Endodermal cell (in vitro differentiated cells): ENCODE measurements around the gene ZC3H12C. TPM values are rescaled to one million over a fixed set of nuclear protein-coding genes. Genes with fewer than 3 reads are reported as not detected.

Source experiments
- DNase-seq: peaks from one replicate; pipeline ENCODE4 v3.0.0-alpha.2; 2017
- H3K27ac ChIP-seq: 2 replicates; pipeline ENCODE4 v1.5.1; 2013; ENCODE audit warnings: mild to moderate bottlenecking, low read depth, low read length, moderate library complexity
- H3K27me3 ChIP-seq: 2 replicates; pipeline ENCODE4 v1.6.1; 2013; ENCODE audit warnings: mild to moderate bottlenecking, low read length, moderate library complexity; ENCODE audit not compliant: insufficient read depth, control insufficient read depth, poor library complexity, severe bottlenecking
- H3K36me3 ChIP-seq: 2 replicates; pipeline ENCODE4 v1.7.0; 2013; ENCODE audit warnings: mild to moderate bottlenecking, low read length, moderate library complexity; ENCODE audit not compliant: control insufficient read depth, insufficient read depth
- H3K4me1 ChIP-seq: one replicate; pipeline ENCODE4 v1.7.0; 2013; ENCODE audit warnings: low read length; ENCODE audit not compliant: control insufficient read depth, insufficient read depth
- H3K4me3 ChIP-seq: 2 replicates; pipeline ENCODE4 v1.5.1; 2013; ENCODE audit warnings: mild to moderate bottlenecking, low read length, moderate library complexity
- H3K9ac ChIP-seq: 2 replicates; pipeline ENCODE4 v1.6.1; 2013; ENCODE audit warnings: mild to moderate bottlenecking, low read length, moderate library complexity; ENCODE audit not compliant: poor library complexity, severe bottlenecking; ENCODE audit errors: extremely low read depth
- H3K9me3 ChIP-seq: 2 replicates; pipeline ENCODE4 v1.6.1; 2013; ENCODE audit warnings: mild to moderate bottlenecking, low read length, moderate library complexity; ENCODE audit not compliant: control insufficient read depth
- H3K27ac Mint-ChIP-seq: 2 replicates; pipeline ENCODE4 v1.8.0; 2020; ENCODE audit warnings: mixed read lengths
- H3K27me3 Mint-ChIP-seq: 2 replicates; pipeline ENCODE4 v1.8.0; 2021; ENCODE audit warnings: mild to moderate bottlenecking, mixed read lengths; ENCODE audit not compliant: insufficient read depth
- H3K36me3 Mint-ChIP-seq: 2 replicates; pipeline ENCODE4 v1.8.0; 2020; ENCODE audit warnings: low read depth, mixed read lengths
- H3K4me1 Mint-ChIP-seq: 2 replicates; pipeline ENCODE4 v1.8.0; 2020; ENCODE audit warnings: mixed read lengths
- H3K4me3 Mint-ChIP-seq: 2 replicates; pipeline ENCODE4 v1.8.0; 2020; ENCODE audit warnings: mild to moderate bottlenecking, moderate library complexity, mixed read lengths
- H3K9me3 Mint-ChIP-seq: 2 replicates; pipeline ENCODE4 v1.8.0; 2020; ENCODE audit warnings: mild to moderate bottlenecking, mixed read lengths
- WGBS, 2 experiments: methylation state at CpG; one replicate each; pipeline versions ENCODE4 v1.1.5 to v1.1.7; 2013; ENCODE audit warnings: missing lambda C conversion rate in 2 of 2, mixed read lengths in 1 of 2; ENCODE audit not compliant: insufficient coverage in 1 of 2, insufficient read length in 1 of 2; 5-methylcytosine and 5-hydroxymethylcytosine counted together
- total RNA-seq, 2 donors: library from RNA; stranded (reverse); fragmentation: NEBNext Ultra II Directional in 1 of 2; extraction: Animal tissue kit (Norgen Biotek cat#: 25700) in 1 of 2; gene quantifications; 2 replicates in 1 of 2; 3 replicates in 1 of 2; pipeline ENCODE4 v1.2.1, GENCODE V29; 2021
- TF ChIP-seq, protein P1 (sequence below): fragments of 200-600 bp; sonication (generic); conservative IDR thresholded peaks from 2 replicates; pipeline ENCODE4 v1.5.0; 2021; ENCODE audit warnings: antibody characterized with exemption, mild to moderate bottlenecking

The ZC3H12C gene
- total RNA-seq, 2 donors from 2014 or later = 4.1 to 5.6 TPM

DNA sequence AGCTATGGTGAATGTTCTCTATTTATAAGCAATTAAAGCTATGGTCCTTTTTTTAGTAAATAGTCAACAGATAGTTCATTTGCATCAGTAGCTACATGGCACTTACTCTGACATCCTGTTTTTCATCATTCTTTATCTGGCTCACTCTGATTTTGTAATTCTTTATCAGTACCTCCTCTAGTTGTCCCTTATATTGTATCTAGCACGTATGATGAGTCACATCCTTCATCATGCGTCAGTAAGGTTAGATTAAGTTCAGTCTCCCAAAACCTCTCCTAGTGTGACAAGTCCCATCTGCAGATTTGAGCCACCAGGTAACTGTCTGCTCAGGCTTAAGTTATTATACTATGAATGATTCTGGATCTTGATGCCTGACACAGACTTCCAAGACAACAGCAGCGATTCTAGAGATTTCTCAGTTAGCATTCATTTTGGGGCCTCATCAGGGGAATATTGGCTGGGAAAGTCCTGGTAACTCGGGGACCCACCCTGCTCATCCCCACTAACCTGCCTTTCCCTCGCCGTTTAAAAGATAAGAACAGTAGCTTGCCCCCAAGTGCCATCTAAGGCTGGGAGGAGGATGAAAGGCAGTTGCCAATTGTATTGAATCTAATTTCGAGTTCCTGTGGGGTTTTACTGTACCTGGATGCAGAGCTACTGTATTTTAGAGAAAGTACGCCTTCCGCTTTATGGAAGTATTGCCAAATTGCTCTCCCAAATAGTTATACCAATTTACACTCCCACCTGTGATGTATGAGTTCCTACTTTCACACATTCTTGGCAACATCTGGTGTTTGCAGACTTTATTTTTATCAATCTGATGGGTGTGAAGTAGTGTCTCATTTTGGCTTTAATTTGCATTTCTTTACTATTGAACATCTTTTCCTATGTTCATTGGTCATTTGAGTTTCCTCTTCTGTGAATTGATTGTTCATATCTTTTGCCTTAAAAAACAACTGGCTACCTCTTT is 55.9 kb downstream of the ZC3H12C start:
- no peak overlapping the region for H3K9ac ChIP-seq
- no peak overlapping the region for H3K27ac Mint-ChIP-seq

DNA sequence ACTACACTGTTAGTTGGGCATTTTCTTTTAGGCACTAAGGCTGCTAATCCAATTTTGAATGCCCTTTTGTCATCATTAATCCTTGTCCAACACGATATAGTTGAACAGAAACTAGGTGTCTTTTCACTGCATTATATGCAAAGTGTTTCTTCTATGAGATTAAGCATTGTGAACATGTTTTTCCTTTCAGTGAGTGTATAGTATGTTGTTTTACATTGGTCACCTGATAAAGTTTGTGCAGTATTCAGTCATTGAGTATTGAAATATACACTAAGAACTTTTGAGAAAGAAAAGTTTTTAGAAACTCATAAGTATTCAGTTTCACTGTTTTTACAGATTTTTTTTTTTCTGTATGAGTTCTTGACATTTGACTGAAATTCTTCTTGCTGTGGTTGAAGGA is 59.0 kb downstream of the ZC3H12C start:
- H3K4me1 Mint-ChIP-seq = peaks cover 5% of the 10 kb centered on the region
- H3K9ac ChIP-seq = no peak overlapping the region
- DNase-seq = no peak
- peaks cover 6% of the 10 kb centered on the region for H3K36me3 Mint-ChIP-seq
- H3K27me3 ChIP-seq = no peaks in the 10 kb centered on the region
- peaks cover 4% of the 10 kb centered on the region for H3K4me1 ChIP-seq
- no peak overlapping the region for H3K4me3 Mint-ChIP-seq
- no peaks in the 10 kb centered on the region for H3K9me3 Mint-ChIP-seq
- H3K9me3 ChIP-seq = no peaks in the 10 kb centered on the region
- WGBS, 2 experiments = 100% methylated on average over 1 of the region's 1 CpG
- TF ChIP-seq, protein P1, sequence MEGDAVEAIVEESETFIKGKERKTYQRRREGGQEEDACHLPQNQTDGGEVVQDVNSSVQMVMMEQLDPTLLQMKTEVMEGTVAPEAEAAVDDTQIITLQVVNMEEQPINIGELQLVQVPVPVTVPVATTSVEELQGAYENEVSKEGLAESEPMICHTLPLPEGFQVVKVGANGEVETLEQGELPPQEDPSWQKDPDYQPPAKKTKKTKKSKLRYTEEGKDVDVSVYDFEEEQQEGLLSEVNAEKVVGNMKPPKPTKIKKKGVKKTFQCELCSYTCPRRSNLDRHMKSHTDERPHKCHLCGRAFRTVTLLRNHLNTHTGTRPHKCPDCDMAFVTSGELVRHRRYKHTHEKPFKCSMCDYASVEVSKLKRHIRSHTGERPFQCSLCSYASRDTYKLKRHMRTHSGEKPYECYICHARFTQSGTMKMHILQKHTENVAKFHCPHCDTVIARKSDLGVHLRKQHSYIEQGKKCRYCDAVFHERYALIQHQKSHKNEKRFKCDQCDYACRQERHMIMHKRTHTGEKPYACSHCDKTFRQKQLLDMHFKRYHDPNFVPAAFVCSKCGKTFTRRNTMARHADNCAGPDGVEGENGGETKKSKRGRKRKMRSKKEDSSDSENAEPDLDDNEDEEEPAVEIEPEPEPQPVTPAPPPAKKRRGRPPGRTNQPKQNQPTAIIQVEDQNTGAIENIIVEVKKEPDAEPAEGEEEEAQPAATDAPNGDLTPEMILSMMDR = no peak
- no peak overlapping the region for H3K4me3 ChIP-seq
- H3K27me3 Mint-ChIP-seq = no peaks in the 10 kb centered on the region
- peaks cover 8% of the 10 kb centered on the region for H3K36me3 ChIP-seq
- H3K27ac ChIP-seq = no peak overlapping the region
- no peak overlapping the region for H3K27ac Mint-ChIP-seq

More for the DNA sequence above, 55.9 kb downstream of the ZC3H12C start:
- H3K27me3 Mint-ChIP-seq = no peaks in the 10 kb centered on the region
- Histone ChIP-seq H3K4me1 (peaks cover 4% of the 10 kb centered on the region), H3K36me3 (peaks cover 8% of the 10 kb centered on the region), H3K9me3 (no peaks in the 10 kb centered on the region), H3K27ac (peak overlapping the region; percentile 36), H3K4me3 (no peak overlapping the region), H3K27me3 (no peaks in the 10 kb centered on the region)
- 82 to 85% methylated on average over 2 to 9 of the region's 9 CpGs for WGBS, 2 experiments
- H3K4me3 Mint-ChIP-seq = no peak overlapping the region
- TF ChIP-seq, protein P1 = no peak
- peaks cover 6% of the 10 kb centered on the region for H3K36me3 Mint-ChIP-seq
- no peaks in the 10 kb centered on the region for H3K9me3 Mint-ChIP-seq
- H3K4me1 Mint-ChIP-seq = peaks cover 5% of the 10 kb centered on the region
- DNase-seq = no peak

DNA sequence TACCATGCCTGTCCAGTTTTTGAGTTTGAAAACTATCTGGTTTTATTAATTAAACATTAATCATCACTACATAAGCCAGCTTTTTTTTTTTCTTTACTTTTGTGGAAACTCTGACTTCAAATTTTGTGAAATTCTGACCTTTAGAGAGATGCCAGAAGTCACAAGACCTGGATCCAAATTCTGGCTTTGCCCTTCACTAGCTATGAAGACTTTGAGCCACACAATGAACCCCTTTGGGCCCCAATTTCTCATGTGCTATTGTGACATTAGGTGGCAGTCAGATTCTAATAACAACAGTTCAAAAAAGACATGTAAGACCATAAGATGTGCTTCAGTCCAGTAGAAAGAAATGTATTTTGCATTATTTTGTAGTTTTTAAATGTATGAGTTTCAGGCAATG is 60.3 kb downstream of the ZC3H12C start:
- Mint-ChIP-seq H3K4me1 (peaks cover 6% of the 10 kb centered on the region), H3K36me3 (peaks cover 6% of the 10 kb centered on the region)
- no peaks in the 10 kb centered on the region for H3K9me3 ChIP-seq

More for the DNA sequence above, 60.3 kb downstream of the ZC3H12C start:
- H3K27me3 ChIP-seq = no peaks in the 10 kb centered on the region
- H3K9ac ChIP-seq = no peak overlapping the region
- Mint-ChIP-seq H3K27ac (no peak overlapping the region), H3K9me3 (no peaks in the 10 kb centered on the region), H3K4me3 (no peak overlapping the region), H3K27me3 (no peaks in the 10 kb centered on the region)
- H3K4me1 ChIP-seq = no peaks in the 10 kb centered on the region
- H3K36me3 ChIP-seq = peaks cover 8% of the 10 kb centered on the region
- no peak overlapping the region for H3K27ac ChIP-seq
- no peak for DNase-seq
- TF ChIP-seq, protein P1 = no peak
- H3K4me3 ChIP-seq = no peak overlapping the region
